Prostate gland (tissue), 2 donors: ENCODE results near the gene AGAP4.

Source experiments
- CTCF ChIP-seq, 4 experiments: fragments of 200-600 bp in 2 of 4; fragments of 450-650 bp in 2 of 4; sonication (generic) in 2 of 4; IDR thresholded peaks; 1 replicate in 3 of 4; 2 replicates in 1 of 4; pipeline ENCODE4 v1.5.1; 2016 to 2019; ENCODE audit warnings: antibody characterized with exemption in 4 of 4, mild to moderate bottlenecking in 2 of 4, moderate library complexity in 2 of 4
- POLR2AphosphoS5 ChIP-seq: sonication (generic); formaldehyde crosslinking; IDR thresholded peaks from one replicate; pipeline ENCODE4 v1.6.1; 2017; ENCODE audit warnings: antibody characterized with exemption

GRCh38 chr10:45819552-45819951, 27.7 kb downstream of the AGAP4 start:
- TF ChIP-seq CTCF (IDR thresholded peaks at IDR 0.05) = no peak
- no peak for TF ChIP-seq POLR2AphosphoS5
